Right lung (tissue), 10 donors: ENCODE results near the gene FAM120B. TPM values are rescaled to one million over a fixed set of nuclear protein-coding genes. Genes with fewer than 3 reads are reported as not detected.
"Not testable (repeated sequence)": the region's sequence is repeated elsewhere in the genome, so short reads cannot be mapped to it uniquely, and the experiment has no call there.

ENCODE experiments used
- DNase-seq, 2 donors: peaks; one replicate each; pipeline ENCODE4 v3.0.0-alpha.2; 2013
- long read RNA-seq, 8 donors: transcript quantifications; one replicate each; lab custom pipeline, GENCODE V29; 2026
- polyA plus RNA-seq, 5 donors: library from polyadenylated mRNA; unstranded; fragments of 120-200 nt; gene quantifications; one replicate each; pipeline versions ENCODE4 v1.2.1 to v1.2.3, GENCODE V29; 2013; ENCODE audit warnings: inconsistent platforms in 1 of 5, low replicate concordance in 1 of 5; ENCODE audit not compliant: insufficient read length in 5 of 5, insufficient read depth in 1 of 5

The FAM120B gene
- 10 to 100 TPM; 27.2 to 39.8 (median 35.4) TPM for polyA plus RNA-seq
- long read RNA-seq, donor 1, full-length matches to known transcripts: 5 of 18 reads
- long read RNA-seq, donor 1, partial matches to known transcripts: 13 of 18 reads
- long read RNA-seq, donor 1, other reads (novel, unspliced or antisense): 0 of 18 reads
- long read RNA-seq, donor 2, full-length matches to known transcripts: 6 of 6 reads
- long read RNA-seq, donor 2, partial matches to known transcripts: 0 of 6 reads
- long read RNA-seq, donor 2, other reads (novel, unspliced or antisense): 0 of 6 reads
- long read RNA-seq, donor 3, partial matches to known transcripts: 9 of 9 reads
- long read RNA-seq, donor 3, other reads (novel, unspliced or antisense): 0 of 9 reads
- long read RNA-seq, donor 4, full-length matches to known transcripts: 1 of 7 reads
- long read RNA-seq, donor 4, partial matches to known transcripts: 6 of 7 reads
- long read RNA-seq, donor 4, other reads (novel, unspliced or antisense): 0 of 7 reads
- long read RNA-seq, donor 5, full-length matches to known transcripts: 2 of 15 reads
- long read RNA-seq, donor 5, partial matches to known transcripts: 13 of 15 reads
- long read RNA-seq, donor 5, other reads (novel, unspliced or antisense): 0 of 15 reads
- long read RNA-seq, donor 6, full-length matches to known transcripts: 6 of 25 reads
- long read RNA-seq, donor 6, partial matches to known transcripts: 19 of 25 reads
- long read RNA-seq, donor 6, other reads (novel, unspliced or antisense): 0 of 25 reads
- long read RNA-seq, donor 7, full-length matches to known transcripts: 5 of 15 reads
- long read RNA-seq, donor 7, partial matches to known transcripts: 10 of 15 reads
- long read RNA-seq, donor 7, other reads (novel, unspliced or antisense): 0 of 15 reads
- long read RNA-seq, donor 8, full-length matches to known transcripts: 2 of 2 reads
- long read RNA-seq, donor 8, partial matches to known transcripts: 0 of 2 reads
- long read RNA-seq, donor 8, other reads (novel, unspliced or antisense): 0 of 2 reads

GRCh38 chr6:170306324-170307079 lies at the start of gene FAM120B:
Gene FAM120B (plus strand): TSS chr6:170306758. CDS start chr6:170317391, 10,633 bp downstream.
- peak; percentile 96 to 97 for DNase-seq

DNA sequence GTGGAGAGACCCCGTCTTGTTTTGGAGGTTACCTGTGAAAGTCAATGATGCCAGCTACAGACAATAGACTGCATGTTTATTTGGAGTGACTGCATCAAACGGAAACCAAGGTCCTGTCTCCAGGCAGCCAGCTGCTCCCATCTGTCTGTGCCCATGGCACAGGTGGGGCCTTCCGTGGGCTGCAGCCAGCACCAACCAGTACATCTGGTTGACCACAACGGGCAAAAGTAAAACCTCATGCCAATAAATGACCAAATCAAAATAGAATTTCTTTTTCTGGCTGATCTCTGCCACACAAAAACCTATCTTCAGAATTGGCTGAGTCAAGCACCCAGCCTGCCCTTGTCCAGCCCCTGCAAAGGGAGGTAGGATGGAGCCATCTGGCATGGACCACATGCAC lies 49.2 kb upstream of the FAM120B start:
- no peak for DNase-seq

- no peak for DNase-seq
These were observed 48.2 kb upstream of the FAM120B start for GRCh38 chr6:170258407-170258806.

GRCh38 chr6:170259278-170259677 lies 47.3 kb upstream of the FAM120B start:
- DNase-seq: no peak

DNA sequence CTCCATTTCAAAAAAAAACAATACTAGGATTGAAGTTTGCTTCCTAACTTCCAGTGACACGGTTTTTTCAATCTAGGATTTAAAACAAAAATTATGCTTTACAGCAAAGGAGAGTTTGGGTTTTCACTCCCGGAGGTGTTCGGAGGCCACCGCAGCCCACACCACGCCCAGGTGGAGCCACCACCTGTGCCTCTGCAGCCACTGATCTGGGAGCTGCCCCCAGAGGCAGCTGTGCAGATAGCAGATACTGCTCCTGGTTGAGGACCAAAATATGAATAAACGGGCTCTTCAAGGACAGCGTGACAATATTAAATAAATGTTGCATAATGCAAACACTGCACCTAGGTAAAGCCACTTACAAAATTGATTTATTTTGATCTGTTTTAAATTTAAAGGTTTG lies 45.9 kb upstream of the FAM120B start:
- DNase-seq: no peak

GRCh38 chr6:170261643-170262488 lies 44.7 kb upstream of the FAM120B start:
- DNase-seq: no peak

- DNase-seq: no peak
These were observed 44.0 kb upstream of the FAM120B start for GRCh38 chr6:170262489-170263088.

DNA sequence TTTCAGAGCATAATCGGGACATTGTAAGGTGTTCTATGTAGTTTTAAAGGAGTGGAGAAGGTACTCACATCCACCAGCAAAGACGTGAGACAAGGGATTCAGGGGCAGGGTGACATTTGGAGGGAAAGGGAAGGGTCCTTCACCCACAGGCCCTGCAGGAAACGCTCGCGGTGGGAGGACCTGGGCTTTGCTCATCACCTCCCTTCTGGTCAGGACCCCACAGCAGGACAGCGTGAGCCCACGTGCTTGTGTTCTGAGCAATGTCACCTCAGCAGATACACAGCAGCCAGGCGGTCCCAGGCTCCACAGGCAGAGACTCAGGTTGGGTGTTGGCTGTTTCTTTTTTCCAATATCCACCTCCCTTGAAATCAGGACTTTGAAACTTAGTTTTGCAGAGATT lies 43.1 kb upstream of the FAM120B start:
- DNase-seq: no peak

- no peak for DNase-seq
These were observed 42.5 kb upstream of the FAM120B start for GRCh38 chr6:170264086-170264485.

DNA sequence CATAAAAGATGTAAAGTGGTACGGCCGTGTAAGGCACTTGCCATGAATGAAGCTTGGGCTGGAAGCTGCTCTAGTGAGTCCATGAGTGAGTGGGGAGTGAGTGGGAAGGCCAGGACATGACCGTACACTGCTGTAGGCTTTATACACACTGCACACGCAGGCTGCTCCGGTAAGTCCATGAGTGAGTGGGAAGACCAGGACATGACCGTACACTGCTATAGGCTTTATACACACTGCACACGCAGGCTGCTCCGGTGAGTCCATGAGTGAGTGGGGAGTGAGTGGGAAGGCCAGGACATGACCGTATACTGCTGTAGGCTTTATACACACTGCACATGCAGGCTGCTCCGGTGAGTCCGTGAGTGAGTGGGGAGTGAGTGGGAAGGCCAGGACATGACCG lies 41.9 kb upstream of the FAM120B start:
- DNase-seq: not testable (repeated sequence)

DNA sequence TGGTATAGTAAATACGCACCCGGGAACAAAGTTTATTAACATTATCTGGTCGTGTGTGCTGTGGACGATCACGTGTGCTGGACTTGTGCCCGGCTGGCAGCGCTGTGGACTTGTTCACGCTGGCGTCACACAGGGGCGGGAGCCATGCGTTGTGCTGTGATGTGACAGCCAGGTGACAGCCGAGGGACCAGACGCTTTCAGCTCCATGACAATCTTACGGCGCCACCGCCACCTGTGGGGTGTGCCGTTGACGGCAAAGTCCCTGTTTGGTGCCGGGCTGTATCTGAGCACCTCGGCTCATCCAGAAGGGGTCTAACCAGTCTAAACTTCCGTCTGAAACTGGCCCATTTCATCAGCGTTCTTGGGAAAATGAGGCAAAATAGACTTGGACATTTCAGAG lies 40.9 kb upstream of the FAM120B start:
- DNase-seq: peak; percentile 47 to 59

- no peak for DNase-seq
These were observed 40.3 kb upstream of the FAM120B start for GRCh38 chr6:170266061-170266825.

DNA sequence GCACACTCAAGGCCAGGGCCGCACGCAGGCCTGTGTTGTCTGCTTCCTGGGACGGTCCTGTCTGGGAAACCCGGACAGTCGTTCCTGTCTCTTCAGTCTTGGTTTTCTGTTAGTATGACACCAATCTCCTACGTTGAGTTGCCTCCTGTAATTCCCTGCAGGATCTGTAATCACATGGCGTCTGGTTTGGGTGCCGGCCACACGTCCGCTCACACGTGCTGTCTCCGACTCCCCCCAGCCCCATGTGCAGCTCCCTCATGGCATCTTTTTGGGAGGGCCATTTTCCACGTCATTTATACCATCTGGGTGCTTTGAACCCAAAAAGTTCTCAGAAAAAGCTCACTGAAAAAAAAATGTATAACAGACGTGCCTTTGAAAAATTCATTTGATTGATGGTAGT lies 38.9 kb upstream of the FAM120B start:
- DNase-seq: no peak

GRCh38 chr6:170268216-170269129 lies 38.1 kb upstream of the FAM120B start:
- DNase-seq: no peak

DNA sequence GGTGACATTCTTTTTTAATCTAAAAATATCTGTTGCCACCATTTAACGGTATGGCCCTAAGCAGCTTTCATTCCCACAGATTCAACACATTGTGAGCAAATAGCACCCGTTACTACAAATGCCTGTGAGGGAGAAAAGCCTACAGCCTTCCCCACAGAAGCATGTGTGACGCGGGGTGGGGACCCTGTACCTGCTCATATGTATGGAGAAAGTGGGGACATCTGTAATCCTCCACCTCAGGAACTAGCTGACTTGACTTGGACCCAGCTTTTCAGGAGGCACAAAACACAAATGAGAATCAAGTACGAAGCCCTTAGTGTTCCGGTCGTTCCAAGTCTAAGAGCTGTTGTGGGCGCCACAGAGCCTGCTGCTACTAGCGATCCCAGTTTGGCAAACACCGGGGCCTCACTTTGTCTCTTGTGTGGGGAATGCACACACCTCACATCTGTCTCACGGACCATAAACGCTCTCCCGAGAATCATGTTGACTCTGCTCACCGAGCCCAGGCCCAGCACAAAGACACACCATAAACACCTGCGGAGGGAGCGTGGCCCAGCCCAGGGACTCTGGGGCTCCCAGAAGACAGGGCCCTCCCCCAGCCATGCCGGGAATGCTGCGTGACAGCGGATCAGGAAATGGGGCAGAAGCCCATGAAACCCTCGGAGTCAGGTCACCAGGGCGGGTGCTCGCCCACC lies 37.3 kb upstream of the FAM120B start:
- no peak for DNase-seq

DNA sequence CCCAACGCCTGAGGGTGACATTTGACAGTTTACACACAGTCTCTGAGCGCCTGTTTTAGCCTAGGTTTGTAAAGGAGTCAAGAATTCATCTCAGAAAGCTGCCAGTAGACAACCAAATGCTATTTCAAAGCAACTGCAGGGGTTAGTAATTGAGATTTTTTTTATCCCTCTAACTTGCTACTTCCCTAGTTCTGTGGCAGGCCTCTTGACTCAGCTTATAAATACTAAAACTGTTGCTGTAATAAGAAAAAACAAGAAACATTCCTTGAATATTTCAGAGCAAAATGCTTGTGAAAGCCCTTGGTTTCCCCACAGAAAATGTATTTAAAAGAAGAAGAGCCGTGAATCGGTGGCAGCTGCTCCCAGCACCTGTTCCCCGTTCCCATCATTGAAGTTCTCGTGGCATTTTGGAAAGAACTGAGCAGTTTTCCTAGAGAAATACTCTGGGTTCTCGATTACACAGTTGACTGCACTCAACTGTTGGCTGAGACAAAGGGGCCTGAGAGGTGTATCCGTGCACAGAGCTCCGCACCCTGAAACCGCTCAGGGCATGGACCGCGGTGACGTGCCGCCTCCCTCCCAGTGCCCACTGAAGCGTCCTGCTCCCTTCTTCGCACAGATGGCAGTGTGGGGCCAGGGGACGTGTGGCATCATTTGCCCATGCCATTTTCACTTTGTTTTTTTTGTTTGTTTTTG lies 36.6 kb upstream of the FAM120B start:
- DNase-seq: no peak

DNA sequence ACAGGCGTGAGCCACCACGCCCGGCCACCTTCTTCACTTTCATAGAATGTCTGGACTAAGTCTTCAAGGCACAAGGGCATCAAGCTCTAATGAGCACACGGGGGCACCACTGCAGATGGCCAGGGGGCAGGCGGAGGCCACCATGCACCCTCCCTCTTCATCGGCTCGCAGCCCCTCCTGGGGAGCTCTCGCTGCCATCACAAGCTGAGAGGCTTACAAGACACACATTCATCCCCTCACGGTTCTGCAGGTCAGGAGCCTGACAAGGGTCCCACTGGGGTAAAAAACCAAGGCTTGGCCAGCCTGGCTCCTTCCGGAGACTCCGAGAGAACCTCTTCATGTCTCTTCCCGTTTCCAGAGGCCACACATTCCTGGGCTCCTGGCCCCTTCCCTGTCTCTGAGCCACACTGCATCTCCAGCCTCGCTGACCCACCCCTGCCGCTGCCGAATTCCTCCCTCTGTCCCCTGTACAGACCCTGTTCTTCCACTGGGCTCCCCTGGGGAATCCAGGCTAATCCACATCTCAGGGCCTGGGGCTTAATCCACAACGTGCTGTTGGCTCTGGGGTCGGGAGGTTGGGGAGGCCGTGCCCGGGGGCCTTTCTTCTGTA lies 35.5 kb upstream of the FAM120B start:
- DNase-seq: no peak
